Astrocyte (in vitro differentiated cells and primary cell): ENCODE results near the gene HCAR3. TPM values are rescaled to one million over a fixed set of nuclear protein-coding genes. Genes with fewer than 3 reads are reported as not detected.

Experiments used
- DNase-seq: peaks from one replicate; pipeline ENCODE4 v3.0.0-alpha.2; 2010; ENCODE audit warnings: low read depth
- FAIRE-seq: peaks from 2 replicates; lab custom pipeline; 2011; peaks lifted over from hg19 to GRCh38; lab: Jason Lieb, UNC
- H2AFZ ChIP-seq: 2 replicates; pipeline ENCODE4 v1.6.0; 2012; ENCODE audit warnings: low read depth, low read length, inconsistent platforms
- H3K27ac ChIP-seq: 2 replicates; pipeline ENCODE4 v1.5.1; 2011; ENCODE audit warnings: low read depth, low read length, inconsistent platforms
- H3K27me3 ChIP-seq: 2 replicates; pipeline ENCODE4 v1.6.0; 2011; ENCODE audit warnings: low read length, inconsistent platforms; ENCODE audit not compliant: insufficient read depth
- H3K36me3 ChIP-seq: 2 replicates; pipeline ENCODE4 v1.5.1; 2011; ENCODE audit warnings: low read length, inconsistent platforms; ENCODE audit not compliant: insufficient read depth
- H3K4me1 ChIP-seq: 2 replicates; pipeline ENCODE4 v1.5.1; 2011; ENCODE audit warnings: low read length, inconsistent platforms; ENCODE audit not compliant: insufficient read depth
- H3K4me2 ChIP-seq: 2 replicates; pipeline ENCODE4 v1.6.0; 2012; ENCODE audit warnings: low read length, inconsistent platforms
- H3K4me3 ChIP-seq: 2 replicates; pipeline ENCODE4 v1.5.1; 2011; ENCODE audit warnings: low read depth, mild to moderate bottlenecking, low read length, inconsistent platforms; ENCODE audit not compliant: insufficient read depth
- H3K79me2 ChIP-seq: 2 replicates; pipeline ENCODE4 v1.6.0; 2012; ENCODE audit warnings: mild to moderate bottlenecking, low read length, inconsistent platforms; ENCODE audit not compliant: insufficient read depth
- H3K9ac ChIP-seq: 2 replicates; pipeline ENCODE4 v1.6.0; 2012; ENCODE audit warnings: mild to moderate bottlenecking, low read length, inconsistent platforms
- H3K9me3 ChIP-seq: 2 replicates; pipeline ENCODE4 v1.5.1; 2012; ENCODE audit warnings: low read depth, mild to moderate bottlenecking, low read length, inconsistent platforms; ENCODE audit not compliant: insufficient read depth
- H4K20me1 ChIP-seq: 2 replicates; pipeline ENCODE4 v1.6.0; 2012; ENCODE audit warnings: low read length, inconsistent platforms; ENCODE audit not compliant: insufficient read depth
- H3K27ac Mint-ChIP-seq: one replicate; pipeline ENCODE4 v1.8.0; 2021; ENCODE audit warnings: mild to moderate bottlenecking, mixed read lengths; ENCODE audit not compliant: unreplicated experiment
- H3K27me3 Mint-ChIP-seq: one replicate; pipeline ENCODE4 v1.8.0; 2021; ENCODE audit warnings: low read depth, mixed read lengths; ENCODE audit not compliant: unreplicated experiment
- H3K36me3 Mint-ChIP-seq: one replicate; pipeline ENCODE4 v1.8.0; 2021; ENCODE audit warnings: low read depth, mixed read lengths; ENCODE audit not compliant: unreplicated experiment
- H3K4me1 Mint-ChIP-seq: one replicate; pipeline ENCODE4 v1.8.0; 2021; ENCODE audit warnings: low read depth, mixed read lengths; ENCODE audit not compliant: unreplicated experiment
- H3K4me3 Mint-ChIP-seq: one replicate; pipeline ENCODE4 v1.8.0; 2021; ENCODE audit warnings: mild to moderate bottlenecking, moderate library complexity, mixed read lengths; ENCODE audit not compliant: unreplicated experiment
- H3K9me3 Mint-ChIP-seq: one replicate; pipeline ENCODE4 v1.8.0; 2021; ENCODE audit warnings: mild to moderate bottlenecking, mixed read lengths; ENCODE audit not compliant: unreplicated experiment
- CTCF ChIP-seq: IDR thresholded peaks from 2 replicates; pipeline ENCODE4 v1.5.1; 2011; ENCODE audit warnings: low read depth, mild to moderate bottlenecking, inconsistent platforms, low read length, moderate library complexity; ENCODE audit not compliant: insufficient read depth
- EZH2 ChIP-seq: IDR thresholded peaks from 2 replicates; pipeline ENCODE4 v1.6.1; 2012; ENCODE audit warnings: mild to moderate bottlenecking, low read length, inconsistent platforms; ENCODE audit not compliant: insufficient read depth
- total RNA-seq: library from RNA; stranded (reverse); gene quantifications from 2 replicates; pipeline ENCODE4 v1.2.1, GENCODE V29; 2021

Gene HCAR3
- total RNA-seq, 1 donor from 2014 or later, result not detected

GRCh38 chr12:122688291-122688690, 28.3 kb downstream of the HCAR3 start:
- H3K9ac ChIP-seq, result no peak overlapping the region
- no peak for FAIRE-seq

GRCh38 chr12:122687086-122687485, 29.5 kb downstream of the HCAR3 start:
- no peak overlapping the region for H3K9ac ChIP-seq

More at GRCh38 chr12:122688291-122688690, 28.3 kb downstream of the HCAR3 start:
- H3K9me3 ChIP-seq, result no peaks in the 10 kb centered on the region
- Mint-ChIP-seq H3K4me3 (no peak overlapping the region), H3K4me1 (no peaks in the 10 kb centered on the region), H3K27ac (no peak overlapping the region), H3K27me3 (peaks cover 7% of the 10 kb centered on the region), H3K36me3 (no peaks in the 10 kb centered on the region), H3K9me3 (no peaks in the 10 kb centered on the region)
- no peaks in the 10 kb centered on the region for H3K4me1 ChIP-seq
- no peaks in the 10 kb centered on the region for H3K79me2 ChIP-seq
- no peak overlapping the region for H3K4me3 ChIP-seq
- no peak for TF ChIP-seq EZH2
- TF ChIP-seq CTCF, result no peak
- H3K27me3 ChIP-seq, result no peaks in the 10 kb centered on the region
- no peak overlapping the region for H3K27ac ChIP-seq
- DNase-seq, result no peak
- no peaks in the 10 kb centered on the region for H4K20me1 ChIP-seq
- no peak overlapping the region for H2AFZ ChIP-seq
- H3K4me2 ChIP-seq, result no peak overlapping the region
- H3K36me3 ChIP-seq, result no peaks in the 10 kb centered on the region

More at GRCh38 chr12:122687086-122687485, 29.5 kb downstream of the HCAR3 start:
- H3K27ac ChIP-seq, result no peak overlapping the region
- TF ChIP-seq CTCF (no peak), EZH2 (no peak)
- no peaks in the 10 kb centered on the region for H3K36me3 ChIP-seq
- no peaks in the 10 kb centered on the region for H3K4me1 Mint-ChIP-seq
- H3K36me3 Mint-ChIP-seq, result no peaks in the 10 kb centered on the region
- no peaks in the 10 kb centered on the region for H3K27me3 ChIP-seq
- no peak overlapping the region for H2AFZ ChIP-seq
- H4K20me1 ChIP-seq, result no peaks in the 10 kb centered on the region
- no peak overlapping the region for H3K4me3 Mint-ChIP-seq
- H3K27ac Mint-ChIP-seq, result no peak overlapping the region
- no peaks in the 10 kb centered on the region for H3K4me1 ChIP-seq
- FAIRE-seq, result no peak
- no peaks in the 10 kb centered on the region for H3K9me3 Mint-ChIP-seq
- H3K9me3 ChIP-seq, result no peaks in the 10 kb centered on the region
- H3K27me3 Mint-ChIP-seq, result peaks cover 2% of the 10 kb centered on the region
- H3K4me2 ChIP-seq, result no peak overlapping the region
- peak; percentile 22 for DNase-seq
- H3K4me3 ChIP-seq, result no peak overlapping the region
- no peaks in the 10 kb centered on the region for H3K79me2 ChIP-seq
